ENCODE results near the gene FAM3D. TPM values are rescaled to one million over a fixed set of nuclear protein-coding genes. Genes with fewer than 3 reads are reported as not detected.
"Not testable (repeated sequence)": the region's sequence is repeated elsewhere in the genome, so short reads cannot be mapped to it uniquely, and the experiment has no call there.

FAM3D gene
- polyA plus RNA-seq, 1 of the 3 experiments (the other 2 are of a cell fraction) = not detected

DNA sequence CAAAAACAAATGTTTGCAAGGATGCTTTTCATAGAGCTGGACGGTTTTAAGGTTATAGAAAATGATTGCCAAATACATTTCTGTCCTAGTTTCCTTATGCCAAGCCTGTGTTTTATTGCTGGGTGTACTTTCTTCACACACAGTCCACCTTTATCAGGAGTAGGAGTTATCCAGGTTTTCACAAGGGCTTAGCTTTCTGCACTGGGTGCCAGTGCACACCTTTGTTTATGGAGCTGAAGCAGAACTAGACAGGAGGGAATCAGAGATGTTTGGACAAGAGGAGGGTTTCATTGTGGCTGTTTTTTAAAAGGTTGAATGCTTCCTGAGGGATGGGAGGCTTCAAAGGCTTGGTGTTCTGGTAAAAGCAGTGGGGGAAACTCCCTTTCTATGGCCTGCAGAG is 29.5 kb upstream of the FAM3D start:
- ChIA-PET CTCF (interaction anchor here (1.1 kb wide), 1 partner anchor 13 kb away, joined by 3 read pairs; no protein-coding TSS in a partner anchor), POLR2A (no interaction called here)
- Histone ChIP-seq H3K4me3 (ENCODE audit: low read depth in 2 of 2, low read length in 1 of 2) (no peak overlapping the region), H3K4me1 (ENCODE audit: control insufficient read depth in 1 of 2, insufficient read depth in 2 of 2, low read depth in 1 of 2, low read length in 1 of 2) (no peaks in the 10 kb centered on the region), H4K20me1 (ENCODE audit: insufficient read depth) (no peaks in the 10 kb centered on the region), H3F3A (replicated peaks; ENCODE audit: insufficient read depth) (no peaks in the 10 kb centered on the region), H3K4me2 (no peak overlapping the region), H3K9me3 (peaks cover 14% of the 10 kb centered on the region), H3K36me3 (replicated peaks in 1 of 2; ENCODE audit: control insufficient read depth in 1 of 2, insufficient read depth in 2 of 2, low read length in 1 of 2) (peaks cover 0 to 3% of the 10 kb centered on the region in 2 experiments), H3K9ac (no peak overlapping the region), H3K79me2 (ENCODE audit: insufficient read depth) (no peaks in the 10 kb centered on the region), H2AFZ (ENCODE audit: low read depth) (no peak overlapping the region), H3K9me2 (no peaks in the 10 kb centered on the region), H3K27ac (ENCODE audit: low read depth in 2 of 2, low read length in 1 of 2) (no peak overlapping the region), H3K27me3 (ENCODE audit: insufficient read depth) (no peaks in the 10 kb centered on the region)
- TF ChIP-seq YY1 (IDR thresholded peaks at IDR 0.05; ENCODE audit: low read depth) (no peak), GATA2 (CRISPR knock-in tag; IDR thresholded peaks at IDR 0.05) (no peak), FOXM1 (IDR thresholded peaks at IDR 0.05; ENCODE audit: low read depth) (no peak), ELF1 (IDR thresholded peaks at IDR 0.05) (no peak), NFIC (IDR thresholded peaks at IDR 0.05; ENCODE audit: borderline replicate concordance) (no peak), JUND (IDR thresholded peaks at IDR 0.05) (no peak), CHD2 (IDR thresholded peaks at IDR 0.05; ENCODE audit: low read length, partially characterized antibody) (no peak), RAD21 (IDR thresholded peaks at IDR 0.05; ENCODE audit: low read length) (no peak), RCOR1 (IDR thresholded peaks at IDR 0.05; ENCODE audit: low read length) (no peak), MXI1 (IDR thresholded peaks at IDR 0.05; ENCODE audit: low read depth, low read length) (no peak), SIN3A (IDR thresholded peaks at IDR 0.05; ENCODE audit: borderline replicate concordance, low read depth, low read length) (no peak), TCF12 (IDR thresholded peaks at IDR 0.05) (no peak)
- TF ChIP-seq, protein P1, sequence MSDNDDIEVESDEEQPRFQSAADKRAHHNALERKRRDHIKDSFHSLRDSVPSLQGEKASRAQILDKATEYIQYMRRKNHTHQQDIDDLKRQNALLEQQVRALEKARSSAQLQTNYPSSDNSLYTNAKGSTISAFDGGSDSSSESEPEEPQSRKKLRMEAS (IDR thresholded peaks at IDR 0.05; ENCODE audit: low read depth) = no peak
- TF ChIP-seq, protein P2, sequence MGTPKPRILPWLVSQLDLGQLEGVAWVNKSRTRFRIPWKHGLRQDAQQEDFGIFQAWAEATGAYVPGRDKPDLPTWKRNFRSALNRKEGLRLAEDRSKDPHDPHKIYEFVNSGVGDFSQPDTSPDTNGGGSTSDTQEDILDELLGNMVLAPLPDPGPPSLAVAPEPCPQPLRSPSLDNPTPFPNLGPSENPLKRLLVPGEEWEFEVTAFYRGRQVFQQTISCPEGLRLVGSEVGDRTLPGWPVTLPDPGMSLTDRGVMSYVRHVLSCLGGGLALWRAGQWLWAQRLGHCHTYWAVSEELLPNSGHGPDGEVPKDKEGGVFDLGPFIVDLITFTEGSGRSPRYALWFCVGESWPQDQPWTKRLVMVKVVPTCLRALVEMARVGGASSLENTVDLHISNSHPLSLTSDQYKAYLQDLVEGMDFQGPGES (IDR thresholded peaks at IDR 0.05; ENCODE audit: low read depth, low read length) = no peak
- TF ChIP-seq, protein P3, sequence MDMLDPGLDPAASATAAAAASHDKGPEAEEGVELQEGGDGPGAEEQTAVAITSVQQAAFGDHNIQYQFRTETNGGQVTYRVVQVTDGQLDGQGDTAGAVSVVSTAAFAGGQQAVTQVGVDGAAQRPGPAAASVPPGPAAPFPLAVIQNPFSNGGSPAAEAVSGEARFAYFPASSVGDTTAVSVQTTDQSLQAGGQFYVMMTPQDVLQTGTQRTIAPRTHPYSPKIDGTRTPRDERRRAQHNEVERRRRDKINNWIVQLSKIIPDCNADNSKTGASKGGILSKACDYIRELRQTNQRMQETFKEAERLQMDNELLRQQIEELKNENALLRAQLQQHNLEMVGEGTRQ (IDR thresholded peaks at IDR 0.05; ENCODE audit: borderline replicate concordance, low read depth, low read length) = no peak
- TF ChIP-seq, protein P4, sequence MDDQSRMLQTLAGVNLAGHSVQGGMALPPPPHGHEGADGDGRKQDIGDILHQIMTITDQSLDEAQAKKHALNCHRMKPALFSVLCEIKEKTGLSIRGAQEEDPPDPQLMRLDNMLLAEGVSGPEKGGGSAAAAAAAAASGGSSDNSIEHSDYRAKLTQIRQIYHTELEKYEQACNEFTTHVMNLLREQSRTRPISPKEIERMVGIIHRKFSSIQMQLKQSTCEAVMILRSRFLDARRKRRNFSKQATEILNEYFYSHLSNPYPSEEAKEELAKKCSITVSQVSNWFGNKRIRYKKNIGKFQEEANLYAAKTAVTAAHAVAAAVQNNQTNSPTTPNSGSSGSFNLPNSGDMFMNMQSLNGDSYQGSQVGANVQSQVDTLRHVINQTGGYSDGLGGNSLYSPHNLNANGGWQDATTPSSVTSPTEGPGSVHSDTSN (IDR thresholded peaks at IDR 0.05) = no peak
- TF ChIP-seq, protein P5, sequence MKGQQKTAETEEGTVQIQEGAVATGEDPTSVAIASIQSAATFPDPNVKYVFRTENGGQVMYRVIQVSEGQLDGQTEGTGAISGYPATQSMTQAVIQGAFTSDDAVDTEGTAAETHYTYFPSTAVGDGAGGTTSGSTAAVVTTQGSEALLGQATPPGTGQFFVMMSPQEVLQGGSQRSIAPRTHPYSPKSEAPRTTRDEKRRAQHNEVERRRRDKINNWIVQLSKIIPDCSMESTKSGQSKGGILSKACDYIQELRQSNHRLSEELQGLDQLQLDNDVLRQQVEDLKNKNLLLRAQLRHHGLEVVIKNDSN (IDR thresholded peaks at IDR 0.05; ENCODE audit: borderline replicate concordance, low read depth) = no peak
- WGBS (ENCODE audit: low lambda C conversion rate) = 5% methylated on average over 1 of the region's 1 CpG
- DNase-seq = no peak

DNA sequence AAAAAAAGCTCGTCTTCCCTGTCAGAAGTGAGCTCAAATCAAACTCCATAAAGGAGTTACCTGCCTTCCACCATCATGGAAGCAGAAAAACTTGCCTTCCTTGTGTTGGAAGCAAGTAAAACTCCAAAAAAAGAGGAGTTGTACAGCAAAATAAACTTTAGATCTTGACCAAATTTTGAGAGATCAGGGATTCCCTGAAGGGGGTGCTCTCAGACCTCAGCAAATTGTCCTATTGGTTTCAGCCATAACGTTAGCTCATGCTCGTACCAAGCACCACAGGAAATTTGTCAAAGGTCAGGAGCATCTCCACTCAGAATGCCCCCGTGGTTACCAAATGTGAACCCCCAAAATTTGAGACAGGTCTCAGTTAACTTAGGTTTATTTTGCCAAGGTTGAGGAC is 28.7 kb upstream of the FAM3D start:
- H3K9ac ChIP-seq; H3F3A ChIP-seq (replicated peaks; ENCODE audit: insufficient read depth); H3K79me2 ChIP-seq (ENCODE audit: insufficient read depth); H4K20me1 ChIP-seq (ENCODE audit: insufficient read depth); H2AFZ ChIP-seq (ENCODE audit: low read depth); H3K4me2 ChIP-seq; POLR2A ChIA-PET; DNase-seq; H3K4me1 ChIP-seq (ENCODE audit: control insufficient read depth in 1 of 2, insufficient read depth in 2 of 2, low read depth in 1 of 2, low read length in 1 of 2); H3K27me3 ChIP-seq (ENCODE audit: insufficient read depth); H3K36me3 ChIP-seq (replicated peaks in 1 of 2; ENCODE audit: control insufficient read depth in 1 of 2, insufficient read depth in 2 of 2, low read length in 1 of 2); H3K9me2 ChIP-seq; H3K4me3 ChIP-seq (ENCODE audit: low read depth in 2 of 2, low read length in 1 of 2); H3K27ac ChIP-seq (ENCODE audit: low read depth in 2 of 2, low read length in 1 of 2); CTCF ChIA-PET: not testable (repeated sequence)
- H3K9me3 ChIP-seq = peaks cover 14% of the 10 kb centered on the region
- WGBS (ENCODE audit: low lambda C conversion rate) = 17% methylated on average over 4 of the region's 4 CpGs

All from SK-N-SH (cell line).